GM23338 (cell line): ENCODE data around the gene FAM229B. TPM values are rescaled to one million over a fixed set of nuclear protein-coding genes. Genes with fewer than 3 reads are reported as not detected.
"Not testable (repeated sequence)": the region's sequence is repeated elsewhere in the genome, so short reads cannot be mapped to it uniquely, and the experiment has no call there.

ENCODE experiments used
- ATAC-seq: fragments of 200-7000 bp; cut with Tn5 transposase; 3 replicates; pipeline ENCODE4 v1.9.1; 2020
- DNase-seq: peaks from one replicate; pipeline ENCODE4 v3.0.0-alpha.2; 2015; ENCODE audit warnings: low spot score
- H2AFZ ChIP-seq: fragments of 200-600 bp; sonication (generic); 2 replicates; pipeline ENCODE4 v1.8.0; 2016; ENCODE audit warnings: antibody characterized with exemption, mild to moderate bottlenecking, moderate library complexity
- H3F3A ChIP-seq: fragments of 200-600 bp; sonication (generic); replicated peaks from 2 replicates; pipeline ENCODE4 v1.8.0; 2017; ENCODE audit warnings: antibody characterized with exemption, mixed run types, low read depth
- H3K27ac ChIP-seq: fragments of 200-600 bp; sonication (generic); 2 replicates; pipeline ENCODE4 v1.6.1; 2016; ENCODE audit warnings: low read depth
- H3K27me3 ChIP-seq: fragments of 200-600 bp; sonication (generic); 2 replicates; pipeline ENCODE4 v1.8.0; 2016; ENCODE audit warnings: mild to moderate bottlenecking, mixed run types, moderate library complexity; ENCODE audit not compliant: insufficient read depth
- H3K36me3 ChIP-seq: fragments of 200-600 bp; sonication (generic); 2 replicates; pipeline ENCODE4 v1.8.0; 2016; ENCODE audit warnings: mild to moderate bottlenecking; ENCODE audit not compliant: insufficient read depth
- H3K4me1 ChIP-seq: fragments of 200-600 bp; sonication (generic); 2 replicates; pipeline ENCODE4 v1.8.0; 2016; ENCODE audit warnings: mild to moderate bottlenecking, moderate library complexity; ENCODE audit not compliant: insufficient read depth
- H3K4me2 ChIP-seq: fragments of 200-600 bp; sonication (generic); 2 replicates; pipeline ENCODE4 v1.7.1; 2017; ENCODE audit warnings: mixed run types
- H3K4me3 ChIP-seq: fragments of 200-600 bp; sonication (generic); 2 replicates; pipeline ENCODE4 v1.6.1; 2016; ENCODE audit warnings: mixed run types
- H3K79me2 ChIP-seq: fragments of 200-600 bp; sonication (generic); replicated peaks from 2 replicates; pipeline ENCODE4 v1.8.0; 2017; ENCODE audit warnings: mild to moderate bottlenecking; ENCODE audit not compliant: insufficient read depth
- H3K9me2 ChIP-seq: fragments of 200-600 bp; sonication (generic); 2 replicates; pipeline ENCODE4 v1.8.0; 2017; ENCODE audit not compliant: insufficient read depth
- H4K20me1 ChIP-seq: fragments of 200-600 bp; sonication (generic); replicated peaks from 2 replicates; pipeline ENCODE4 v1.8.0; 2017; ENCODE audit warnings: mild to moderate bottlenecking; ENCODE audit not compliant: insufficient read depth
- H3K27ac Mint-ChIP-seq: 2 replicates; pipeline ENCODE4 v1.8.0; 2020; ENCODE audit warnings: inconsistent platforms, mild to moderate bottlenecking, moderate library complexity, mixed read lengths
- H3K27me3 Mint-ChIP-seq: 3 replicates; pipeline ENCODE4 v1.8.0; 2022; ENCODE audit warnings: low read depth, mild to moderate bottlenecking, moderate library complexity, mixed read lengths, inconsistent platforms; ENCODE audit not compliant: insufficient read depth, poor library complexity
- H3K36me3 Mint-ChIP-seq: 3 replicates; pipeline ENCODE4 v1.8.0; 2021; ENCODE audit warnings: low read depth, mild to moderate bottlenecking, inconsistent platforms, moderate library complexity, mixed read lengths
- H3K4me1 Mint-ChIP-seq: 3 replicates; pipeline ENCODE4 v1.8.0; 2020; ENCODE audit warnings: mild to moderate bottlenecking, inconsistent platforms, mixed read lengths
- H3K4me3 Mint-ChIP-seq: 3 replicates; pipeline ENCODE4 v1.8.0; 2021; ENCODE audit warnings: moderate library complexity, mild to moderate bottlenecking, inconsistent platforms, mixed read lengths
- H3K9me3 Mint-ChIP-seq: 3 replicates; pipeline ENCODE4 v1.8.0; 2020; ENCODE audit warnings: moderate library complexity, mild to moderate bottlenecking, inconsistent platforms, mixed read lengths
- CREB1 ChIP-seq: fragments of 250-450 bp; sonication (Bioruptor Pico); IDR thresholded peaks from 2 replicates; pipeline ENCODE4 v1.5.0; 2020; ENCODE audit warnings: low read depth, mild to moderate bottlenecking, moderate library complexity
- ETS1 ChIP-seq: IDR thresholded peaks from 2 replicates; pipeline ENCODE4 v1.6.1; 2016; ENCODE audit warnings: antibody characterized with exemption
- EZH2 ChIP-seq: fragments of 200-600 bp; sonication (generic); IDR thresholded peaks from one replicate; pipeline ENCODE4 v1.8.0; 2017; ENCODE audit warnings: antibody characterized with exemption, mild to moderate bottlenecking, low read depth; ENCODE audit not compliant: unreplicated experiment
- ZNF114 ChIP-seq: fragments of 250-450 bp; sonication (Bioruptor Pico); IDR thresholded peaks from 2 replicates; pipeline ENCODE4 v1.5.0; 2020; ENCODE audit warnings: mild to moderate bottlenecking, moderate library complexity
- ZNF462 ChIP-seq: fragments of 250-450 bp; sonication (Bioruptor Pico); IDR thresholded peaks from 2 replicates; pipeline ENCODE4 v1.5.0; 2020; ENCODE audit warnings: mild to moderate bottlenecking, moderate library complexity
- polyA plus RNA-seq: library from polyadenylated mRNA; unstranded; fragments of >200 nt; fragmentation: Nextera tagmentation; extraction: Ambion mirVana; gene quantifications from 2 replicates; pipeline ENCODE4 v1.2.1, GENCODE V29; 2016
- total RNA-seq: library from RNA; depleted of rRNA; stranded (reverse); fragments of >200 nt; shearing (Covaris generic); gene quantifications from 2 replicates; pipeline ENCODE4 v1.2.3, GENCODE V29; 2014

Gene FAM229B
- total and polyA plus RNA-seq, 2 experiments from 2014 or later, result 4.4 to 32.9 TPM

- TF ChIP-seq ZNF462 (CRISPR knock-in tag) (no peak), EZH2 (no peak), ZNF114 (CRISPR knock-in tag) (no peak), CREB1 (CRISPR knock-in tag) (no peak), ETS1 (no peak)
Measured at GRCh38 chr6:112050429-112050828, 37.0 kb upstream of the FAM229B start (continued).

GRCh38 chr6:112051251-112051740 lies 36.1 kb upstream of the FAM229B start:
- not testable (repeated sequence) for H3K27ac ChIP-seq, H2AFZ ChIP-seq, H3K36me3 ChIP-seq, H3K4me1 Mint-ChIP-seq, H3K27ac Mint-ChIP-seq, H3K9me3 Mint-ChIP-seq, H4K20me1 ChIP-seq, H3K27me3 Mint-ChIP-seq, H3K4me3 ChIP-seq, H3K27me3 ChIP-seq, H3K4me3 Mint-ChIP-seq, H3K79me2 ChIP-seq, H3F3A ChIP-seq, H3K4me1 ChIP-seq, H3K4me2 ChIP-seq, ATAC-seq, DNase-seq, H3K9me2 ChIP-seq, H3K36me3 Mint-ChIP-seq
